Measurements from ENCODE around the gene TNK2.
"Not testable (repeated sequence)": the region's sequence is repeated elsewhere in the genome, so short reads cannot be mapped to it uniquely, and the experiment has no call there.

The TNK2 gene

DNA sequence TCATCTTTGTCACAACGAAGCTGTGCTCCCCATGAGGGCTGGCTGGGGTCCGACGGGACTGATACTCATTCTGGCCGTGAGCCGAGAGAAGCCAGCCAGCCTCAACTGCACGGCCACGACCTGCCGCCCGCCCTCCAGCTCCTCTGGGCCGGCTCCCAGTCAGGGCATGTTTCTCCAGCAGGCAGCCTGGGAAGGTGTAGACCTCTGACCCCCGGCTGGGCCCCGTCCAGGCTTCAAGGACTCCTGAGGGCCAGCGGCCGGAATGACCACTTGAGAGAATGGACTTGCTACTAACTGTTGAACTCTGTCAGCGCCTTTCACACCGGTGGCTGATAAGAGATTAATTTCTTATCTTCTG lies 78.5 kb downstream of the TNK2 start:
- TF ChIP-seq, protein P1, sequence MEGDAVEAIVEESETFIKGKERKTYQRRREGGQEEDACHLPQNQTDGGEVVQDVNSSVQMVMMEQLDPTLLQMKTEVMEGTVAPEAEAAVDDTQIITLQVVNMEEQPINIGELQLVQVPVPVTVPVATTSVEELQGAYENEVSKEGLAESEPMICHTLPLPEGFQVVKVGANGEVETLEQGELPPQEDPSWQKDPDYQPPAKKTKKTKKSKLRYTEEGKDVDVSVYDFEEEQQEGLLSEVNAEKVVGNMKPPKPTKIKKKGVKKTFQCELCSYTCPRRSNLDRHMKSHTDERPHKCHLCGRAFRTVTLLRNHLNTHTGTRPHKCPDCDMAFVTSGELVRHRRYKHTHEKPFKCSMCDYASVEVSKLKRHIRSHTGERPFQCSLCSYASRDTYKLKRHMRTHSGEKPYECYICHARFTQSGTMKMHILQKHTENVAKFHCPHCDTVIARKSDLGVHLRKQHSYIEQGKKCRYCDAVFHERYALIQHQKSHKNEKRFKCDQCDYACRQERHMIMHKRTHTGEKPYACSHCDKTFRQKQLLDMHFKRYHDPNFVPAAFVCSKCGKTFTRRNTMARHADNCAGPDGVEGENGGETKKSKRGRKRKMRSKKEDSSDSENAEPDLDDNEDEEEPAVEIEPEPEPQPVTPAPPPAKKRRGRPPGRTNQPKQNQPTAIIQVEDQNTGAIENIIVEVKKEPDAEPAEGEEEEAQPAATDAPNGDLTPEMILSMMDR (IDR thresholded peaks at IDR 0.05; ENCODE audit: borderline replicate concordance, insufficient read depth, low read depth, low read length): no peak
- H3K4me3 ChIP-seq (ENCODE audit: low read depth, low read length): no peak overlapping the region

DNA sequence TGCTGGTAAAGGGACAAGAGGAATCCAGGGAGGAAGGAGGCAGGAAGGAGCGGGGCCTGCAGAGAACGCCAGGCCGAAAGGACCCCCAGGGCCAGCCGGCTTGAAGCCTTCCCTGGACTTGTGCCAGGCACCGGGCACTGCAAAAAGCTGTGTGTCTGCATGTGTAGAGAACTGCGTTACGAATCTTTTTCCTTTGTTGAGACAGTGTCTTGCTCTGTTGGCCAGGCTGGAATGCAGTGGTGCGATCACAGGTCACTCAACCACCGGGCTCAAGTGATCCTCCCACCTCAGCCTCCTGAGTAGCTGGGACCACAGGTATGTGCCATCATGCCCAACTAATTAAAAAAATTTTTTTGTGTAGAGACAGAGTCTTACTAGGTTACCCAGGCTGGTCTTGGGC lies 79.6 kb downstream of the TNK2 start:
- TF ChIP-seq, protein P1 (IDR thresholded peaks at IDR 0.05; ENCODE audit: borderline replicate concordance, insufficient read depth, low read depth, low read length): no peak
- H3K4me3 ChIP-seq (ENCODE audit: low read depth, low read length): no peak overlapping the region

DNA sequence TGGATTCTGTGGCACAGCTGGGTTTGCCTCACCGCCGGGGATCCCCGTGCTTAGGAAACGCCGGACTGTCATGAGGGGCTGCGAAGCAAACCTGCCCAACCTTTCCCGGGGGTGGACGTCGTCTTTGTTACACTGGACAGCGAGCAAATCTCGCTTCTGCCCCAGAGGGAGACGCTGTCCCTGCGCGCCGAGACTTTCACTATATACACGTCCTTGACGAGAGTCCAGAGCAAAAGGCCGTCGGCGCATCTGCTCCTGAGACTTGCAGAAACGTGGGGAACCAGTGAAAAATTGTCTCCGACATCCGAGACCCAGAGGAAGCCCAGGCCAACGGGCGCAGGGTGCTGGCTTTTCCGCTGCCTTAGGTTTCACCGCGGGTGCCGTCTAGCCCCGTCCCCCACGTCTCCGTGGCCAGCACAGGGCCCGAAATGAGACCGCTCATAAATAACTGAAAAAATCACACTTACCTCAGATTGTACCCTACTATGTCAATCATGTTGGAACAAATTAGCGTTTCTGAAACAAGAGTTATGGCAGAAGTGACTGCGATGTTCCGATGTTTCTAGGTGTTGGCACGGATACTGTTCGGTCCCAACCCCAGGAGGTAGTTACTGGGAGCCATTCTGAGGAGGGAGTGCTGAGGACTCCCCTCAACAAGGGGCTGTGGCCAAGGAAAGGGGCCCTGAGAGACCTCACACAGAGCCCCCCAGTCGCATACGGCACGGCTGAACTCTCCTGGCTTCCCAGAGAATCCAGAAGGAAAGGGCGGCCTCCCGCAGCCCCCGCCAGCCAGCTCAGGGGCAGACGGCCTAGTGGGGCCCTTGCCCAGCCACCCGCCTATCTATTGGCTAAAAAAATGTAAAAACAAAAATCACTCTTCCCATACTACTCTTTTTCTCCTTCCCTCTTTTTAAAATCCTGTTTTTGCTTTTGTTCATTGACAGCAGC lies 82.2 kb downstream of the TNK2 start:
- H3K4me3 ChIP-seq (ENCODE audit: low read depth, low read length): no peak overlapping the region
- TF ChIP-seq, protein P1 (IDR thresholded peaks at IDR 0.05; ENCODE audit: borderline replicate concordance, insufficient read depth, low read depth, low read length): no peak

DNA sequence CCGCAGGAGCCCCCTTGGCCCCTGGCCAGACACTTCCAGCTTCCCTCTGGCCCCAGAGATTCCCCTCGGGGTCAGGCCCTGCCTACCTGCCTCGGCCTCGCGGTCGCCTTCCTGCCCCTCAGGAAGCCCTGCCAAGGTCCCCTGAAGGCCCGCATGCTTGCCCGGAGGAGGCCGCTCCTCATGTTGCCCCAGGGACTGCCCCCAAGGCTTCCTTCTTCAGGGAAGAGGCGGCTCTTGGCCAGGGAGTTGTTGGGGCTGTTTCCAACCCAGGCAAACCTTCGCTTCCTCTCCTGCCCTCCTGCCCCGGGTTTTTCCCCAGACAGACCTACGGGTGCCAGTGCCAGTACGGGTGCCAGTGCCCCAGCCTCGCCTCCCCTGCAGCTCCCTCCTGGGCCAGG lies 83.2 kb downstream of the TNK2 start:
- no peak overlapping the region for H3K4me3 ChIP-seq (ENCODE audit: low read depth, low read length)
- TF ChIP-seq, protein P1 (IDR thresholded peaks at IDR 0.05; ENCODE audit: borderline replicate concordance, insufficient read depth, low read depth, low read length): no peak

DNA sequence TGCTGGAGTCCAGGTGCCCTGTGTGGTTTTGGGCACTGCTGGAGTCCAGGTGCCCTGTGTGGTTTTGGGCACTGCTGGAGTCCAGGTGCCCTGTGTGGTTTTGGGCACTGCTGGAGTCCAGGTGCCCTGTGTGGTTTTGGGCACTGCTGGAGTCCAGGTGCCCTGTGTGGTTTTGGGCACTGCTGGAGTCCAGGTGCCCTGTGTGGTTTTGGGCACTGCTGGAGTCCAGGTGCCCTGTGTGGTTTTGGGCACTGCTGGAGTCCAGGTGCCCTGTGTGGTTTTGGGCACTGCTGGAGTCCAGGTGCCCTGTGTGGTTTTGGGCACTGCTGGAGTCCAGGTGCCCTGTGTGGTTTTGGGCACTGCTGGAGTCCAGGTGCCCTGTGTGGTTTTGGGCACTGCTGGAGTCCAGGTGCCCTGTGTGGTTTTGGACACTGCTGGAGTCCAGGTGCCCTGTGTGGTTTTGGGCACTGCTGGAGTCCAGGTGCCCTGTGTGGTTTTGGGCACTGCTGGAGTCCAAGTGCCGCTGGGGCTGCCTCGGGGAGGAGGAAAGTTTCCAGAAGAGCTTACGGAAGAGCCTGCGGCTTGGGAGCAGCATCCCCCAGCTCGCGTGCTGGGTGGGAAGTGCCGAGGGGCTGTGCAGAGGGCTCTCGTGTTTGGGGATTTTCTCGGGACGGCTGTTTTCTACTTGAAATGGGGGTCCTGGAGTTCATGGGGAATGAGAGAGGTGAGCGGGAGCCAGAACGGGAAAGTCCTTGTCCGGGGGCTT lies 83.7 kb downstream of the TNK2 start:
- not testable (repeated sequence) for H3K4me3 ChIP-seq (ENCODE audit: low read depth, low read length)

DNA sequence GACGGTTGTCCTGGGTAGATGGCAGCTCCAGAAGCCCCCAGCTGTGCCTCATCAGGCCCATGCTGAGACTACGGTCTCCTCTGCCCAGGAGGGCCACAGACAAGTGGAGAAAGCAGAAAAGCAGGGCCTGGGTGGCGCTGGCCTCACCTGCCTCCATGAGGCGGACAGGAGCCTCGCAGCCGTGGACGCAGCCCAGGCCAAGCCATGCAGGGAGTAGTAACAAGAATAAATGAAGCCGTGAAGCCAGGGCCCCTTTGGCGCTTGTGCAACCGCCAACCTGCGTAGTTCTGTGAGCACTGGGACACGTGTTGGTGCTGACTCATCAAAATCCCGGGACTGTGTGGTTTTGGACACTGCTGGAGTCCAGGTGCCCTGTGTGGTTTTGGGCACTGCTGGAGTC lies 84.4 kb downstream of the TNK2 start:
- TF ChIP-seq, protein P1 (IDR thresholded peaks at IDR 0.05; ENCODE audit: borderline replicate concordance, insufficient read depth, low read depth, low read length): no peak
- H3K4me3 ChIP-seq (ENCODE audit: low read depth, low read length): no peak overlapping the region

DNA sequence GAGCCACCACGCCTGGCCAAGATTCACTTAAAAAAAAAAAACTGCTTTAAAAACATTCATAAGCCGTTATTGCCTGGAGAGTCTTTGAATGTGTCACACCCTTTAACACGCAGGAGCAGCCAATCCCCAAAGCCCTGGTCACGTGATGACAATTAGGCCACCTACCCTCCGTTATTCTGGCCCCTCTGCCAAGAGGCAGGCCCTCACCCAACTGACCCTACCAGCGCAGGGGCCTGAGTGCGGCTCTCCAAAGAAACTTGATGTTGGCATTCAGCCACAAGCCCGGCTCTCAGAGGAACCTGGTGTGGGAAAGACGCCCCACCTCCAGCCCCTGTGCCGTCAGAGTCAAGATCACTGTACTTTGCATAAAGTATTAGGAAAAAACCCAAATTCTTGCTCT lies 85.1 kb downstream of the TNK2 start:
- TF ChIP-seq, protein P1 (IDR thresholded peaks at IDR 0.05; ENCODE audit: borderline replicate concordance, insufficient read depth, low read depth, low read length): no peak
- no peak overlapping the region for H3K4me3 ChIP-seq (ENCODE audit: low read depth, low read length)
